ENCODE results near the gene FOXC1. TPM values are rescaled to one million over a fixed set of nuclear protein-coding genes. Genes with fewer than 3 reads are reported as not detected.
A peak's percentile ranks its signal among the peaks of the same experiment; 100 is the strongest.

Gene FOXC1
- total RNA-seq, 2 donors from 2014 or later = 0.07 to 0.10 TPM

DNA sequence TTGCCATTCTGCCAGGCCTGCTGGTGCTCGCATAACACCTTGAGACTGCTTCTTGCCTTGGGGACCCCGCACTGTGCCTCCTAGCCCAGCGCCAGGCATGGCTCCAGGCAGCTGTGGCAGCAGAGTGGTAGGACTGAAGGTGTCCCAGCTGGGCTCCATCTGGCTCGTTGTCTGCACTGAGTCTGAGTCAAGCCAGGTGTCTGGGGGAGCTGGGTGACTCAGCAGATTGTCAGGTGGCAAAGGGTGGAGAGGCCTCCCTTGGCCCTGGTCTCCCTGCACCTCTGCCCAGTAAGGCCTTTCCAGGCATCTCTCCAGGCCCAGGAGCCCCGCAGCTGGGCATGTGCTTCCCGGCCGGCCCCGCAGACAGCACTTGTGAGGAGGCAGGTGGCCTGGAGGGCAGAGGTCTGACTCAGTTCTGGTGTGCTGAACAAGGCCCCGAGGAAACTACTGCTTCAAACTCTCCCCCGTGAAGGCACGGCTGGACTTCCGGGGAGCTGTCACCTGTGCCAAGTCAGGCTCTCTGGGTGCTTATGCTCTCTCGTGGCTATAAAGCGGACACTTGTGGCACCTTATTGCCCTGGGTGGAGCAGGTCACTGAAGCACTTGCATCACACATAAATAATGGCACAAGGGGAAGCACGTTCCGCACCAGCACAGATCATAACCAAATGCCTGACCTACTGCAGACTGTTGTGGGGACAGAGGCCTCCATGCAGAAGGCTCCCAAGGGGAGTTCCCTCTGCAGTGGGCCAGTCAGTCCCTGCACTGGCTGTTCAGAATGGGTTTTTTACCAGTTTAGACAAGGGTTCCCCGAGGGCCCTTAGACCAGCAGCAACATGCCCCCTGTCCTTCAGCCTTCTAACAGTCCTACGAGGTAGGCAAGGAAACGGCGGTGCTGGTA is 27.5 kb downstream of the FOXC1 start:
- no peak for DNase-seq (ENCODE audit: low spot score in 2 of 2)
- H3K9me3 Mint-ChIP-seq = no peaks in the 10 kb centered on the region
- no peak overlapping the region for H3K27ac Mint-ChIP-seq
- H3K36me3 Mint-ChIP-seq = peaks cover 0 to 2% of the 10 kb centered on the region in 2 donors
- ATAC-seq = no peak

DNA sequence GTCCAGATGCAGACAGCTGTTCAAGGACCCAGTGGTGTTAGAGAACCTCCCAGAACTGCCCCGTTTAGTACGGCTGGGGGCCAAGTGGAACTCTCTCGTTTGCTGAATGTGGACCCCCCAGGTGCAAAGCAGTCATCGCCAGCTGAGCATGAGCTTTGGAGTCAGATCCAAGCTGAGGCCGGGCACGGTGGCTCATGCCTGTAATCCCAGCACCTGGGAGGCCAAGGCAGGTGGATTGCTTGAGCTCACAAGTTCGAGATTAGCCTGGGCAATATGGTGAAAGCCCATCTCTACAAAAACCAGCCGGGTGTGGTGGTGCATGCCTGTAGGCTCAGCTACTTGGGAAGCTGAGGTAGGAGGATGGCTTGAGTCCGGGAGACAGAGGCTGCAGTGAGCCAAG is 29.7 kb downstream of the FOXC1 start:
- ATAC-seq = no peak
- Mint-ChIP-seq H3K9me3 (no peaks in the 10 kb centered on the region), H3K36me3 (no peaks in the 10 kb centered on the region), H3K27ac (no peak overlapping the region)
- no peak for DNase-seq (ENCODE audit: low spot score in 2 of 2)

GRCh38 chr6:1640476-1640875 is 30.8 kb downstream of the FOXC1 start:
- Mint-ChIP-seq H3K9me3 (no peaks in the 10 kb centered on the region), H3K27ac (peak overlapping the region in 1 of 2 donors; percentile 86), H3K36me3 (no peaks in the 10 kb centered on the region)
- DNase-seq (ENCODE audit: low spot score in 2 of 2) = no peak
- no peak for ATAC-seq

DNA sequence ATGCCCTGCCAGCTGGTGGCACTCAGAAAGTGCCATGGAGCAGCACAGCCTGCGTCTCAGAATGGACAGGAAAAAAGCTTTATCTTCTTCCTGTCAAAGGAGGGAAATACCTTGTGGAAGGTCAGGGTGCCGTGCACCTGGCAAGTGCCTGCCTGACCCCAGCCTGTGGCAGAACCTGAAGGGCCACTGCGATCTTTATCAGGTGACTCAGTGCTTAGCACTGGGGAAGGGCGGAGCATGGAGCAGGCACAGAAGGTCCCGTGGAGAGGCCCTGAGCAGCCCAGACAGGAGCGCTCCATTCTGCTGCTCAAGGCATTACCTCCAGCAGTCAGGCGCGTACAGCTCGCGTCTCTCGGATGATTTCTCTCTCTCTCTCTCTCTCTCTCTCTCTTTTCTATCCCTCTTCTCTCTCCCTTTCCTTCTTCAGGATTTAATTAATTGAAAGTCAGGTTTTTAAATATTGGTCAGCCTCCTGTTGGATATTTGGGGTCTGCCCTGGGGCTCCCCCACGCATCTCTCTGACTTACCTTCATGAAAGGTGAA is 31.7 kb downstream of the FOXC1 start:
- Mint-ChIP-seq H3K27ac (no peak overlapping the region), H3K9me3 (no peaks in the 10 kb centered on the region), H3K36me3 (no peaks in the 10 kb centered on the region)
- DNase-seq (ENCODE audit: low spot score in 2 of 2) (no peak), ATAC-seq (no peak)

DNA sequence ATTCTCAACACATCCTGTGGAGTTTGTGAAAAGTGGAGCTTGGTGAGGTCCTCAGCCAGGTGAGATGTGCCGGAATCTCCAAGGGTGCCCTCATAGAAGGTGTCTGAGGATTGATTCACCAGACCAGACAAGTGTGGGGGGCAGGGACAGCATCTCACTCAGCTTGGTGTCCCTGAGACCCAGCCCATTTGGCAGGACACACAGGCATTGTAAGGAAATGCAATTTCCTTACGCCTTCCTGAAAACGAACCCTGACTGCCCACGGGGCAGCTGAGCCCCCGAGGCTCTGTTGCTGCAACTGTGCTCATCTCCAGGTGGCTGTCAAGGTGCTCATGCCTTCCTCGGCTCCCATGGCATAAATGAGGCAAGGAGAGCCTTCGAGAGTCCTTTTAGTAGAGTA is 33.4 kb downstream of the FOXC1 start:
- Mint-ChIP-seq H3K9me3 (no peaks in the 10 kb centered on the region), H3K27ac (no peak overlapping the region), H3K36me3 (no peaks in the 10 kb centered on the region)
- DNase-seq (ENCODE audit: low spot score in 2 of 2) (no peak), ATAC-seq (no peak)

- ATAC-seq (no peak), DNase-seq (ENCODE audit: low spot score in 2 of 2) (no peak)
- no peaks in the 10 kb centered on the region for H3K36me3 Mint-ChIP-seq
- H3K9me3 Mint-ChIP-seq = no peaks in the 10 kb centered on the region
- no peak overlapping the region for H3K27ac Mint-ChIP-seq
These were observed 34.2 kb downstream of the FOXC1 start for GRCh38 chr6:1643830-1644445.

GRCh38 chr6:1644516-1645060 is 34.9 kb downstream of the FOXC1 start:
- no peak overlapping the region for H3K27ac Mint-ChIP-seq
- DNase-seq (ENCODE audit: low spot score in 2 of 2) = no peak
- no peak for ATAC-seq
- no peaks in the 10 kb centered on the region for H3K9me3 Mint-ChIP-seq
- no peaks in the 10 kb centered on the region for H3K36me3 Mint-ChIP-seq

DNA sequence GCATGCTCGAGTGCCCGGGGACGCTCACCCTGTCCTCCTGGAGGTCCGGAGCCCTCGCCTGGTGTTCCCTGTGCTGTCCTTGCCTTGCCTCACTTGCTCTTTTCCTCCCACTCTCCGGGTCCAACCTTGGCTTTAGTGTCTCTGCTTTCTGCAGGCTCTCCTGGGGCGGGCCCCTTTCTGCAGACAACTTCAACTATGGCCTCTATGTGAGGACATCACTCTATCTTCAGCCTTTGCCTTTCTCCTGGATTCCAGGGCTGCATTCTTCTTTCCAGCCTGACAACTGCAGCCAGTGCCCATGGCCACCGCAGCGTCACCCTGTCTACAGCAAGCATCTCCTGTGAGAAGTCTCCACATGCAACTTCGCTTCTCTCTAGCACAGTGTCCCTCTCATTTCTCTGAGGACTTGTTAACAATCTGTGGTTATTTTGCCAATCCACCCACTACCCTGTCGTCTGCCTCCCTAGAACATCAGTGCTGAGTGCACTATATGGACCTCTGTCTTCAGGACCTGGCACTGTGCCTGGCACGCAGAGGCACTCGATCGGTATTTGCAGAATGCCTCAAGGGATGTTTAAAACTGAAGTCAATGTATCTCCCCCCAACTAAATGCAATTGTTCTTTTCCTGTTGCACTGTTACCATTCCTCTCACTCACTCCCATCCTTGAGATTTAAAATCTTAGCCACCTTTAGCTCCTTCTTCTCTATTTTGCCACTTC is 35.9 kb downstream of the FOXC1 start:
- ATAC-seq (no peak), DNase-seq (ENCODE audit: low spot score in 2 of 2) (no peak)
- Mint-ChIP-seq H3K36me3 (no peaks in the 10 kb centered on the region), H3K9me3 (no peaks in the 10 kb centered on the region), H3K27ac (no peak overlapping the region)

DNA sequence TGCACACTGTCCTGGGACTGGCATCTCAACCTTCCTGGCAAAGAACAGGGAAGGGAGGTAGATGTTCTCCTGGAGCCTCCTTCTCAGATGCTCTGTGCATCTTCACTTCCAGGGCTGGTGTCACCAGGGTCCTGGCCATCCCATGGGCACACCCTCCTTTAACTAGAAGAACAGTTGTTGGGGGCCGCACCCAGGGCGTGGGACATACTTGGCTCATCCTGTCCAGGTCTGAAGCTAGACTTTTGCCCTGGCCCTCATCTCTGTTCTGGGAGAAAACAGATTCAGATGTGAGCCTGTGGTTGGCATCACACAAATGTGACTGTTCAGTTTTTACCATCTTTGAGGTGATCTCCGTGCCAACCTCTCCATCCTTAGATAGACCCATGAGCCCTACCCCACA is 41.6 kb downstream of the FOXC1 start:
- ATAC-seq = no peak
- H3K27ac Mint-ChIP-seq = no peak overlapping the region
- no peaks in the 10 kb centered on the region for H3K36me3 Mint-ChIP-seq
- H3K9me3 Mint-ChIP-seq = no peaks in the 10 kb centered on the region
- DNase-seq (ENCODE audit: low spot score in 2 of 2) = no peak

DNA sequence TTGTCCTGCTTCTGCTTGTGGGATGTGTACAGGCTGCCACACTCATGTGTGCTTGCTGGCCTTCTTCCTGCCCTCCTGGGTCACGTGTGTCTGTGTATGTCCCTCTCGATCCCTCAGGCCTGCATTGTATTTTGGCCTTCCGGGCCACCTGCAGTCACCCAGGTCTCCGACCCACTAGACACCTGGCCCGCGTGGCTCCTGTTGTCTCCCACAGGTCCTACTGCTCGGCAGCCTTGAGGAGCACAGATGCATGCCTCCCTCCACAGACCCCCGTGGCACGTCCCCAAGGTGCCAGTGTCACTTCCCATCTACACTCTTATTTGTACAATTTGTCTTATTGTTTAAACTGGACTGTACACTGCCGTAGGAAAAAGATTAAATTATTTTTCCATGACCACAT is 43.1 kb downstream of the FOXC1 start:
- ATAC-seq = no peak
- H3K9me3 Mint-ChIP-seq = no peaks in the 10 kb centered on the region
- no peak overlapping the region for H3K27ac Mint-ChIP-seq

GRCh38 chr6:1654054-1654453 is 44.3 kb downstream of the FOXC1 start:
- ATAC-seq (no peak), DNase-seq (ENCODE audit: low spot score in 2 of 2) (no peak)
- no peaks in the 10 kb centered on the region for H3K9me3 Mint-ChIP-seq
- H3K36me3 Mint-ChIP-seq = no peaks in the 10 kb centered on the region
- H3K27ac Mint-ChIP-seq = no peak overlapping the region

More for the DNA sequence above, 43.1 kb downstream of the FOXC1 start:
- no peaks in the 10 kb centered on the region for H3K36me3 Mint-ChIP-seq
- no peak for DNase-seq (ENCODE audit: low spot score in 2 of 2)

GRCh38 chr6:1657116-1657770 is 47.5 kb downstream of the FOXC1 start:
- H3K9me3 Mint-ChIP-seq = no peaks in the 10 kb centered on the region
- no peak for DNase-seq (ENCODE audit: low spot score in 2 of 2)
- no peak for ATAC-seq
- no peaks in the 10 kb centered on the region for H3K36me3 Mint-ChIP-seq
- no peak overlapping the region for H3K27ac Mint-ChIP-seq

GRCh38 chr6:1657771-1658165 is 48.1 kb downstream of the FOXC1 start:
- no peak for DNase-seq (ENCODE audit: low spot score in 2 of 2)
- Mint-ChIP-seq H3K27ac (no peak overlapping the region), H3K36me3 (no peaks in the 10 kb centered on the region)

DNA sequence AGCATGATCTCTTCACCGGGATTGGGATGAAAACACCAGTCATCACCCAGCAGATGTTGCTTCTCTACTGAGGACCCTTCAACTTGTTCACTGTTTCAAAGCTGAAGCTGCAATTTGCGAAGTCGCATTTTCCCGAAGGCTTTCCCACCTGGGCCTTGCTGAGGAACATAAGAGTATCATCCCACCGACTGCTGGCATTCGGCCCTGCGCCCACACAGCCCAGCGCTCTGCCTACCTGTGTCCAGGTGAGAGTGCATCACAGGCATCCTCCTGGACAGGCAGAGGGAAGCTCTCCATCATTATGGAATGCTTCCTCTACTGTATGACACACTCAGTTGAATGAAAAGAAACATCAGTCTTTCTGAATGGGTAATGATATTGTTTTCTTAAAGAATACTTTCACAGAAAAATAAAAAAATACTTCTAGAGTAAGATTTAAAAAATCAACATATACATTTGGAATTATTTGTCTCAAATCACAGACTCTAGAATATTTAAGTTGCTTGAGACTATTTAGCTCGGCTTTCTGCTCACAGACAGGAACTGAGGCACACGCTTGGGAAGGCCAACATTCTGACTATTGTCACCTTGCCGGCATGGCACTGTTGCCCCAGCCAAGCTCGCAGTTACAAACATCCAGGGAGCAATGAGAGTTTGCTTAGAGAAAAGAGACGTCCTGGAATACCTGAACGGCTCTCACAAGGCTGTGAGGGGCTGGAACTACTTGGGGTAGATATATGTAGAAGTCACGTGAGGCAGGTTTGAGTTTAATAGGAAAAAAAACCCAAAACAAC is 48.7 kb downstream of the FOXC1 start:
- ATAC-seq = no peak
- Mint-ChIP-seq H3K9me3 (no peaks in the 10 kb centered on the region), H3K27ac (peak overlapping the region in 1 of 2 donors; percentile 22), H3K36me3 (no peaks in the 10 kb centered on the region)
- no peak for DNase-seq (ENCODE audit: low spot score in 2 of 2)

More at GRCh38 chr6:1657771-1658165, 48.1 kb downstream of the FOXC1 start:
- no peaks in the 10 kb centered on the region for H3K9me3 Mint-ChIP-seq
- no peak for ATAC-seq

- ATAC-seq = no peak
- H3K27ac Mint-ChIP-seq = no peak overlapping the region
- no peak for DNase-seq (ENCODE audit: low spot score in 2 of 2)
- H3K9me3 Mint-ChIP-seq = no peaks in the 10 kb centered on the region
- no peaks in the 10 kb centered on the region for H3K36me3 Mint-ChIP-seq
These were observed 50.1 kb downstream of the FOXC1 start for GRCh38 chr6:1659816-1660215.

- Mint-ChIP-seq H3K27ac (no peak overlapping the region), H3K36me3 (no peaks in the 10 kb centered on the region), H3K9me3 (no peaks in the 10 kb centered on the region)
- no peak for ATAC-seq
- no peak for DNase-seq (ENCODE audit: low spot score in 2 of 2)
These were observed 52.8 kb downstream of the FOXC1 start for GRCh38 chr6:1662534-1662933.

Measured in activated naive CD4-positive, alpha-beta T cell treated with anti-CD3 and anti-CD28 coated beads, Interleukin-2, amount 50 U/mL, for 72 hours (primary cell).